Heart left ventricle (tissue), 13 donors: ENCODE results near the gene NRF1.

Source experiments
- POLR2A ChIP-seq, 2 donors: fragments of 450-650 bp; IDR thresholded peaks; one replicate each; pipeline ENCODE4 v1.6.1; 2017; ENCODE audit warnings: antibody characterized with exemption in 2 of 2, mild to moderate bottlenecking in 2 of 2, moderate library complexity in 2 of 2
- TF ChIP-seq, protein P1 (sequence below), 12 donors: fragments of 200-600 bp; sonication (generic) in 4 of 12; IDR thresholded peaks; one replicate each; pipeline versions ENCODE4 v1.5.0 to v1.8.0; 2018 to 2022; ENCODE audit warnings: antibody characterized with exemption in 12 of 12, mild to moderate bottlenecking in 5 of 12
- donor health status: ischemic (EF 13 %, LVEDD 7.1; RV severe dilation, severe dysfunction).
- donor health status: DM: no; HTN: yes; CAD: no.
- donor health status: DM: no; HTN: no; CAD: no.
- donor health status: ischemic (EF 25% LVEDD 6.9; RV normal size, moderate dysfunction).
- donor health status: ischemic (EF 25% LVEDD 5.7; RV mildly dilated, moderate dysfunction).
- donor health status: ischemic (EF 35%, LVEDD 5.7; RV mildly dilated, moderate dysfunction).
- donor health status: nonischemic (EF 11% LVEDD 7.7; RV severe dilation, severe dysfunction).
- donor health status: DM: yes; HTN: yes; CAD: no.
- donor health status: PGD.
- donor health status: ischemic (EF 29% LVEDD 5.4; RV normal size, mild dysfunction).
- donor health status: nonischemic (EF 23%, LVEDD 6.1; RV moderate dilation, normal function).

DNA sequence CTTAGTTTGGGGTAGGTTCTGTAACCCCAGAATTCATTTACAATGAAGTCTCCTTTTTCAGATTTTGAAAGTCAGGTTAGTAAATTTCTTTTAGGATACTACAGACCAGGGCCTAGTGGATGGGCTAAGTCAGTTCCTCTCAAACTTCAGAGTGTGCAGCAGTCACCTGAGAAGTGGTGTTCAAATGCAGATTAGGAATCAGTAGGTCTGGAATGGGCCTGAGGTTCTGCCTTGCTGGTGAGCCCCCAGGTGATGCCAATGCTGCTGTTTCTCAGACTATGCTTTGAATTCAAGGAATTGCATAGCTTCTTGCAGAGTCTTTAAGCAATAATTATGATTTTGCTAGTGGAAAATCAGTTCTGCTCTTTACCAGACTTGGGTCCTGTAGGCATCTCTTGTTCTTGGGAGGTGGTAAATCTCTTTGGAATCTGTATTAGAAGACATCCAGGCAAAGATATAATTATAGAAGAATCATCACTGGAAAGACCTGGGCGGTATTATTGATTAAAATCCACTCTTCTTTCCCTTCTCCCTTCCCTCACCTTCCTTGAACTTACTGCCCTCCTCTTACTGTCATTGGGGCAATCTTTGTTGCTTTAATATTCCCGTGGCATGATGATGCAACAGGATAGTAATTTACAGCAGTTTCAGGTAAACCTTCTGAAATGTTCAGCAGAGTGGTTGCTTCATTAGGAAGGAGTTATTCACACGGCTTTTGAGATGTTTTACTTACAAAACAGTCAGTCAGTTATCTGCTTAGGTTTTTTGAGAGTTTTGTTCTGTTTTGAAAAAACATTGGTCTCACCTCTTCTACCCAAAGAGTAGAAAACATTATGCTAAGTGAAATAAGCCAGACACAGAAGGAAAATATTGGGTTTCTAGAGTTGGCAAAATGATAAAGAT is 87.2 kb downstream of the NRF1 start:
- TF ChIP-seq, protein P1, sequence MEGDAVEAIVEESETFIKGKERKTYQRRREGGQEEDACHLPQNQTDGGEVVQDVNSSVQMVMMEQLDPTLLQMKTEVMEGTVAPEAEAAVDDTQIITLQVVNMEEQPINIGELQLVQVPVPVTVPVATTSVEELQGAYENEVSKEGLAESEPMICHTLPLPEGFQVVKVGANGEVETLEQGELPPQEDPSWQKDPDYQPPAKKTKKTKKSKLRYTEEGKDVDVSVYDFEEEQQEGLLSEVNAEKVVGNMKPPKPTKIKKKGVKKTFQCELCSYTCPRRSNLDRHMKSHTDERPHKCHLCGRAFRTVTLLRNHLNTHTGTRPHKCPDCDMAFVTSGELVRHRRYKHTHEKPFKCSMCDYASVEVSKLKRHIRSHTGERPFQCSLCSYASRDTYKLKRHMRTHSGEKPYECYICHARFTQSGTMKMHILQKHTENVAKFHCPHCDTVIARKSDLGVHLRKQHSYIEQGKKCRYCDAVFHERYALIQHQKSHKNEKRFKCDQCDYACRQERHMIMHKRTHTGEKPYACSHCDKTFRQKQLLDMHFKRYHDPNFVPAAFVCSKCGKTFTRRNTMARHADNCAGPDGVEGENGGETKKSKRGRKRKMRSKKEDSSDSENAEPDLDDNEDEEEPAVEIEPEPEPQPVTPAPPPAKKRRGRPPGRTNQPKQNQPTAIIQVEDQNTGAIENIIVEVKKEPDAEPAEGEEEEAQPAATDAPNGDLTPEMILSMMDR (IDR thresholded peaks at IDR 0.05), result no peak
- TF ChIP-seq POLR2A (IDR thresholded peaks at IDR 0.05), result no peak
